ENCODE measurements around the gene ANLN.
"Not testable (repeated sequence)": the region's sequence is repeated elsewhere in the genome, so short reads cannot be mapped to it uniquely, and the experiment has no call there.

ANLN gene

GRCh38 chr7:36379831-36380504, 9.7 kb upstream of the ANLN start:
- DNase-seq = no peak

GRCh38 chr7:36381056-36381455, 8.6 kb upstream of the ANLN start:
- no peak for DNase-seq

- DNase-seq = not testable (repeated sequence)
These were observed 6.4 kb upstream of the ANLN start for GRCh38 chr7:36383284-36383683.

GRCh38 chr7:36385646-36386045, 4.0 kb upstream of the ANLN start:
- DNase-seq = not testable (repeated sequence)

- no peak for DNase-seq
These were observed 2.0 kb upstream of the ANLN start for GRCh38 chr7:36387435-36388231.

GRCh38 chr7:36388423-36388822, 1.2 kb upstream of the ANLN start:
- DNase-seq = no peak

- DNase-seq = peak; percentile 65
These were observed 783 bp downstream of the ANLN start for GRCh38 chr7:36390199-36391090.

GRCh38 chr7:36391436-36392198, 2.0 kb downstream of the ANLN start:
- no peak for DNase-seq

GRCh38 chr7:36393826-36394225, 4.2 kb downstream of the ANLN start:
- DNase-seq = no peak

- no peak for DNase-seq
These were observed 5.7 kb downstream of the ANLN start for GRCh38 chr7:36395171-36395894.

- DNase-seq = no peak
These were observed 6.5 kb downstream of the ANLN start for GRCh38 chr7:36396150-36396549.

GRCh38 chr7:36400036-36400435, 10.4 kb downstream of the ANLN start:
- no peak for DNase-seq

GRCh38 chr7:36400606-36401005, 10.9 kb downstream of the ANLN start:
- DNase-seq = no peak

- no peak for DNase-seq
These were observed 13.8 kb downstream of the ANLN start for GRCh38 chr7:36403452-36403851.

GRCh38 chr7:36404639-36405408, 15.2 kb downstream of the ANLN start:
- no peak for DNase-seq

GRCh38 chr7:36405409-36405803, 15.7 kb downstream of the ANLN start:
- DNase-seq = no peak

- DNase-seq = no peak
These were observed 16.5 kb downstream of the ANLN start for GRCh38 chr7:36406156-36406555.

GRCh38 chr7:36407636-36408550, 18.2 kb downstream of the ANLN start:
- DNase-seq = no peak

GRCh38 chr7:36408589-36408988, 18.9 kb downstream of the ANLN start:
- no peak for DNase-seq

GRCh38 chr7:36409180-36409579, 19.5 kb downstream of the ANLN start:
- no peak for DNase-seq

Measured in GDM1 (cell line).